Smooth muscle cell (in vitro differentiated cells): ENCODE measurements around the gene KCNJ6. TPM values are rescaled to one million over a fixed set of nuclear protein-coding genes. Genes with fewer than 3 reads are reported as not detected.

Source experiments
- DNase-seq: peaks from one replicate; lab custom pipeline; 2025; ENCODE audit not compliant: unreplicated experiment; lab: John Stamatoyannopoulos, UW
- H2AFZ ChIP-seq: fragments of 200-600 bp; sonication (generic); 2 replicates; pipeline ENCODE4 v1.6.0; 2016; ENCODE audit warnings: antibody characterized with exemption, low read depth, mild to moderate bottlenecking
- H3F3A ChIP-seq: fragments of 200-600 bp; sonication (generic); 2 replicates; pipeline ENCODE4 v1.6.0; 2017; ENCODE audit warnings: antibody characterized with exemption, low read depth
- H3K27ac ChIP-seq: fragments of 200-600 bp; sonication (generic); 2 replicates; pipeline ENCODE4 v1.5.1; 2016; ENCODE audit warnings: low read depth, mild to moderate bottlenecking
- H3K27me3 ChIP-seq: fragments of 200-600 bp; sonication (generic); 2 replicates; pipeline ENCODE4 v1.6.1; 2016; ENCODE audit warnings: low read depth, mild to moderate bottlenecking
- H3K36me3 ChIP-seq: fragments of 200-600 bp; sonication (generic); 2 replicates; pipeline ENCODE4 v1.5.1; 2016; ENCODE audit warnings: low read depth
- H3K4me1 ChIP-seq: fragments of 200-600 bp; sonication (generic); 2 replicates; pipeline ENCODE4 v1.5.1; 2016; ENCODE audit warnings: low read depth
- H3K4me2 ChIP-seq: fragments of 200-600 bp; sonication (generic); 2 replicates; pipeline ENCODE4 v1.6.0; 2016; ENCODE audit warnings: mild to moderate bottlenecking
- H3K4me3 ChIP-seq: fragments of 200-600 bp; sonication (generic); 2 replicates; pipeline ENCODE4 v1.5.1; 2016; ENCODE audit warnings: mild to moderate bottlenecking
- H3K79me2 ChIP-seq: fragments of 200-600 bp; sonication (generic); 2 replicates; pipeline ENCODE4 v1.6.0; 2016; ENCODE audit warnings: low read depth, mild to moderate bottlenecking
- H3K9ac ChIP-seq: fragments of 200-600 bp; sonication (generic); 2 replicates; pipeline ENCODE4 v1.6.0; 2016; ENCODE audit warnings: low read depth
- H3K9me3 ChIP-seq: fragments of 200-600 bp; sonication (generic); replicated peaks from 2 replicates; pipeline ENCODE4 v1.5.1; 2016; ENCODE audit warnings: low read depth
- H4K20me1 ChIP-seq: fragments of 200-600 bp; sonication (generic); 2 replicates; pipeline ENCODE4 v1.6.0; 2016; ENCODE audit warnings: low read depth
- CTCF ChIP-seq: fragments of 200-600 bp; sonication (generic); IDR thresholded peaks from 2 replicates; pipeline ENCODE4 v1.5.1; 2017; ENCODE audit warnings: borderline replicate concordance, mild to moderate bottlenecking, antibody characterized with exemption; ENCODE audit not compliant: insufficient read depth, poor library complexity, severe bottlenecking
- WGBS: methylation state at CpG from one replicate; pipeline ENCODE4 v1.1.7; 2016; ENCODE audit warnings: low lambda C conversion rate; 5-methylcytosine and 5-hydroxymethylcytosine counted together
- polyA plus RNA-seq: library from polyadenylated mRNA; unstranded; fragments of >200 nt; fragmentation: Nextera tagmentation; extraction: Ambion mirVana; gene quantifications from 2 replicates; pipeline ENCODE4 v1.2.1, GENCODE V29; 2016
- total RNA-seq: library from RNA; depleted of rRNA; stranded (reverse); fragments of >200 nt; gene quantifications from 2 replicates; pipeline ENCODE4 v1.2.3, GENCODE V29; 2014

KCNJ6 gene
- total and polyA plus RNA-seq, 2 experiments from 2014 or later: 0.15 to 0.27 TPM

GRCh38 chr21:37688952-37689659 is 227.2 kb downstream of the KCNJ6 start:
- no peak overlapping the region for H3K9ac ChIP-seq
- H3F3A ChIP-seq: no peaks in the 10 kb centered on the region
- WGBS: 83% methylated on average over 3 of the region's 3 CpGs
- H3K4me1 ChIP-seq: no peaks in the 10 kb centered on the region
- TF ChIP-seq CTCF: no peak
- no peak overlapping the region for H3K4me3 ChIP-seq
- H3K27ac ChIP-seq: no peak overlapping the region
- H3K4me2 ChIP-seq: no peak overlapping the region
- H3K9me3 ChIP-seq: no peaks in the 10 kb centered on the region
- no peak for DNase-seq
- no peaks in the 10 kb centered on the region for H3K27me3 ChIP-seq
- no peaks in the 10 kb centered on the region for H4K20me1 ChIP-seq
- no peak overlapping the region for H2AFZ ChIP-seq
- H3K79me2 ChIP-seq: no peaks in the 10 kb centered on the region
- no peaks in the 10 kb centered on the region for H3K36me3 ChIP-seq

- Histone ChIP-seq H3K4me2 (peak overlapping the region; percentile 55), H3K27ac (peak overlapping the region; percentile 91), H3K9me3 (no peaks in the 10 kb centered on the region), H3K4me1 (peaks cover 3% of the 10 kb centered on the region), H3F3A (no peaks in the 10 kb centered on the region), H3K27me3 (no peaks in the 10 kb centered on the region), H3K4me3 (no peak overlapping the region), H4K20me1 (no peaks in the 10 kb centered on the region), H3K36me3 (no peaks in the 10 kb centered on the region), H2AFZ (peak overlapping the region; percentile 69), H3K9ac (peak overlapping the region; percentile 54), H3K79me2 (no peaks in the 10 kb centered on the region)
- no peak for DNase-seq
- WGBS: 50% methylated on average over 12 of the region's 12 CpGs
- TF ChIP-seq CTCF: no peak
These were observed 229.1 kb downstream of the KCNJ6 start for GRCh38 chr21:37686991-37687810.

- H3K9me3 ChIP-seq: no peaks in the 10 kb centered on the region
- H3K27me3 ChIP-seq: no peaks in the 10 kb centered on the region
- no peaks in the 10 kb centered on the region for H3K79me2 ChIP-seq
- H3F3A ChIP-seq: no peaks in the 10 kb centered on the region
- H2AFZ ChIP-seq: no peak overlapping the region
- H3K4me3 ChIP-seq: no peak overlapping the region
- H3K36me3 ChIP-seq: no peaks in the 10 kb centered on the region
- no peak overlapping the region for H3K4me2 ChIP-seq
- DNase-seq: no peak
- H3K27ac ChIP-seq: no peak overlapping the region
- peaks cover 3% of the 10 kb centered on the region for H3K4me1 ChIP-seq
- WGBS: 95% methylated on average over 4 of the region's 4 CpGs
- no peak for TF ChIP-seq CTCF
- H4K20me1 ChIP-seq: no peaks in the 10 kb centered on the region
- no peak overlapping the region for H3K9ac ChIP-seq
These were observed 231.7 kb downstream of the KCNJ6 start for GRCh38 chr21:37684547-37684946.
